Effector CD4-positive, alpha-beta T cell (primary cell): Measurements from ENCODE around the gene INPP5A.
"Not testable (repeated sequence)": the region's sequence is repeated elsewhere in the genome, so short reads cannot be mapped to it uniquely, and the experiment has no call there.

ENCODE experiments used
- DNase-seq: peaks from one replicate; pipeline ENCODE4 v3.0.0-alpha.2; 2020

INPP5A gene

GRCh38 chr10:132810807-132811700 is 273.5 kb downstream of the INPP5A start:
- DNase-seq, result no peak

- no peak for DNase-seq
These were observed 274.4 kb downstream of the INPP5A start for GRCh38 chr10:132811891-132812481.

- DNase-seq, result no peak
These were observed 274.9 kb downstream of the INPP5A start for GRCh38 chr10:132812520-132812919.

GRCh38 chr10:132813001-132813401 is 275.4 kb downstream of the INPP5A start:
- no peak for DNase-seq

GRCh38 chr10:132813560-132814468 is 276.2 kb downstream of the INPP5A start:
- no peak for DNase-seq

GRCh38 chr10:132814469-132814856 is 276.9 kb downstream of the INPP5A start:
- no peak for DNase-seq

GRCh38 chr10:132815168-132815857 is 277.7 kb downstream of the INPP5A start:
- DNase-seq, result no peak

- DNase-seq, result no peak
These were observed 279.1 kb downstream of the INPP5A start for GRCh38 chr10:132816718-132817117.

GRCh38 chr10:132817701-132818211 is 280.2 kb downstream of the INPP5A start:
- DNase-seq, result no peak

- no peak for DNase-seq
These were observed 282.5 kb downstream of the INPP5A start for GRCh38 chr10:132820056-132820455.

- DNase-seq, result not testable (repeated sequence)
These were observed 288.4 kb downstream of the INPP5A start for GRCh38 chr10:132825783-132826523.

- no peak for DNase-seq
These were observed 289.2 kb downstream of the INPP5A start for GRCh38 chr10:132826524-132827422.

- no peak for DNase-seq
These were observed 289.8 kb downstream of the INPP5A start for GRCh38 chr10:132827423-132827789.

GRCh38 chr10:132827861-132828539 is 290.4 kb downstream of the INPP5A start:
- DNase-seq, result no peak

GRCh38 chr10:132828681-132829080 is 291.1 kb downstream of the INPP5A start:
- no peak for DNase-seq

- no peak for DNase-seq
These were observed 291.8 kb downstream of the INPP5A start for GRCh38 chr10:132829403-132829802.

GRCh38 chr10:132832186-132832969 is 294.8 kb downstream of the INPP5A start:
- DNase-seq, result no peak
